ENCODE data around the gene TBC1D20.

- TF ChIP-seq, protein P1, sequence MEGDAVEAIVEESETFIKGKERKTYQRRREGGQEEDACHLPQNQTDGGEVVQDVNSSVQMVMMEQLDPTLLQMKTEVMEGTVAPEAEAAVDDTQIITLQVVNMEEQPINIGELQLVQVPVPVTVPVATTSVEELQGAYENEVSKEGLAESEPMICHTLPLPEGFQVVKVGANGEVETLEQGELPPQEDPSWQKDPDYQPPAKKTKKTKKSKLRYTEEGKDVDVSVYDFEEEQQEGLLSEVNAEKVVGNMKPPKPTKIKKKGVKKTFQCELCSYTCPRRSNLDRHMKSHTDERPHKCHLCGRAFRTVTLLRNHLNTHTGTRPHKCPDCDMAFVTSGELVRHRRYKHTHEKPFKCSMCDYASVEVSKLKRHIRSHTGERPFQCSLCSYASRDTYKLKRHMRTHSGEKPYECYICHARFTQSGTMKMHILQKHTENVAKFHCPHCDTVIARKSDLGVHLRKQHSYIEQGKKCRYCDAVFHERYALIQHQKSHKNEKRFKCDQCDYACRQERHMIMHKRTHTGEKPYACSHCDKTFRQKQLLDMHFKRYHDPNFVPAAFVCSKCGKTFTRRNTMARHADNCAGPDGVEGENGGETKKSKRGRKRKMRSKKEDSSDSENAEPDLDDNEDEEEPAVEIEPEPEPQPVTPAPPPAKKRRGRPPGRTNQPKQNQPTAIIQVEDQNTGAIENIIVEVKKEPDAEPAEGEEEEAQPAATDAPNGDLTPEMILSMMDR (conservative IDR thresholded peaks at IDR 0.05 in 1 of 2, IDR thresholded peaks at IDR 0.05 in 1 of 2; ENCODE audit: extremely low read depth in 1 of 2, insufficient read depth in 1 of 2, low read depth in 1 of 2, low read length in 2 of 2): no peak
- no peak for TF ChIP-seq EZH2 (IDR thresholded peaks at IDR 0.05; ENCODE audit: borderline replicate concordance, low read length)
Measured at GRCh38 chr20:430091-430999, 32.0 kb downstream of the TBC1D20 start.
